B cell (primary cell): ENCODE results near the gene NPAS2.

Source experiments
- CTCF ChIP-seq: fragments of 200-600 bp; IDR thresholded peaks from one replicate; pipeline ENCODE4 v1.8.0; 2022; ENCODE audit warnings: antibody characterized with exemption, mild to moderate bottlenecking
- EZH2 ChIP-seq: IDR thresholded peaks from 2 replicates; pipeline ENCODE4 v1.6.1; 2012; ENCODE audit warnings: borderline replicate concordance, low read depth, mild to moderate bottlenecking, moderate library complexity, low read length; ENCODE audit not compliant: insufficient read depth, poor library complexity, severe bottlenecking

GRCh38 chr2:101017371-101017770 is 197.4 kb downstream of the NPAS2 start:
- no peak for TF ChIP-seq EZH2
- TF ChIP-seq CTCF: no peak
